COLO829 (cell line): ENCODE data around the gene NOTUM.
"Not testable (repeated sequence)": the region's sequence is repeated elsewhere in the genome, so short reads cannot be mapped to it uniquely, and the experiment has no call there.

Source experiments
- DNase-seq: peaks from one replicate; pipeline ENCODE4 v3.0.0; 2012; ENCODE audit warnings: low spot score

NOTUM gene

GRCh38 chr17:81996232-81996756, 35.3 kb upstream of the NOTUM start:
- DNase-seq, result no peak

GRCh38 chr17:81995463-81996231, 34.7 kb upstream of the NOTUM start:
- no peak for DNase-seq

- DNase-seq, result no peak
Observed at GRCh38 chr17:81994593-81995462, 33.8 kb upstream of the NOTUM start.

GRCh38 chr17:81993729-81994592, 33.0 kb upstream of the NOTUM start:
- no peak for DNase-seq

- DNase-seq, result no peak
Observed at GRCh38 chr17:81992306-81993102, 31.5 kb upstream of the NOTUM start.

- no peak for DNase-seq
Observed at GRCh38 chr17:81991684-81992305, 30.8 kb upstream of the NOTUM start.

GRCh38 chr17:81990836-81991683, 30.1 kb upstream of the NOTUM start:
- DNase-seq, result no peak

GRCh38 chr17:81987161-81987770, 26.3 kb upstream of the NOTUM start:
- no peak for DNase-seq

GRCh38 chr17:81986606-81987005, 25.6 kb upstream of the NOTUM start:
- no peak for DNase-seq

- DNase-seq, result no peak
Observed at GRCh38 chr17:81984773-81985410, 23.9 kb upstream of the NOTUM start.

- no peak for DNase-seq
Observed at GRCh38 chr17:81983639-81984373, 22.8 kb upstream of the NOTUM start.

GRCh38 chr17:81983011-81983638, 22.1 kb upstream of the NOTUM start:
- no peak for DNase-seq

- not testable (repeated sequence) for DNase-seq
Observed at GRCh38 chr17:81981511-81981910, 20.5 kb upstream of the NOTUM start.

GRCh38 chr17:81980707-81981343, 19.8 kb upstream of the NOTUM start:
- DNase-seq, result no peak

GRCh38 chr17:81980122-81980521, 19.1 kb upstream of the NOTUM start:
- DNase-seq, result no peak

- DNase-seq, result no peak
Observed at GRCh38 chr17:81978524-81979298, 17.7 kb upstream of the NOTUM start.
